GM19328 (cell line): ENCODE data around the gene TCN1.

Source experiments
- ATAC-seq: cut with Tn5 transposase; IDR thresholded peaks from one replicate; pipeline ENCODE4 v1.9.1; 2021; ENCODE audit warnings: mild to moderate bottlenecking, moderate library complexity; ENCODE audit not compliant: unreplicated experiment

Gene TCN1

GRCh38 chr11:59810189-59810910 lies 55.9 kb downstream of the TCN1 start, which contains the start of gene MRPL16:
MRPL16 (minus strand) TSS chr11:59810778; CDS start chr11:59810658, 120 bp downstream.
- peak; percentile 97 for ATAC-seq

GRCh38 chr11:59807047-59807610 lies 59.2 kb downstream of the TCN1 start:
- no peak for ATAC-seq

DNA sequence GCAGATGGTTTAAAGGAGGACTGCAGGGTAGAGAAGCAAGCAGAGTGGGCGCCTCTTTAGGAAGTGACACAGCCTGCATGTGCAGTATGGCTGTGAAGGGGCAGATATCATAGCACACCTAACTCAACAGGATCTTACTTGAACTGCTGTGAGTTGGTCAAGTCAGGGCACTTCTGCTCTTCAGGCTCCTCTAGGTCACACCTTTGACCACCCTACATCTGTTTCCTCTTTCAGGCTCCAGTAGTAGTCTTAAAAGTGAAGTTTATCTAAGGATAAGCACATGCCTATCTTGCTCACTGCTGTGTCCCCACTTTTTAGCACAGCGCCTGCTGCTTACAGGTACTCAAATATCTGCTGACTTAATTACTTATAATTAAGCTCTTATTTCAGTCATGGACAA lies 62.2 kb downstream of the TCN1 start:
- ATAC-seq, result no peak
